LNCAP (cell line): Measurements from ENCODE around the gene SLC35E1.

Experiments
- CTCF ChIP-seq: fragments of 450-650 bp; IDR thresholded peaks from 2 replicates; pipeline ENCODE4 v1.5.1; 2017; ENCODE audit warnings: mild to moderate bottlenecking

Gene SLC35E1

DNA sequence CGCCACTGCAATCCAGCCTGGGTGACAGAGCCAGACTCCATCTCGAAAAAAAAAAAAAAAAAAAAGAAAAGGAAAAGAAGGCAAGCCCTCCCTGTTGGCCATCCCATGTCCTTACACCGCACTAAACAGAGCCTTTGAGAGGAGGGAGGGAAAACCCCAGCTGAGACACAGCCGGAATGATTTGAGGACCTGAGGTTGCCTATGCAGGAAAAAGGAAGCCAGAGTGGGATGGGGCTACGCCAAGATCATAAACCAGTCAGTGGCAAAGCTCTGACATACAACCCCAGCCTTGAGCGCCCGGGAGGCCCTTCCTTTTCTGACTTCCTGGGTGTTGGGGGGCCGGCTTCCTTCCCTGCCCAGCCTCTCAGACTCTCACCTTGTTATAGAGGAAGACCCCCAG, 17.4 kb downstream of the SLC35E1 start:
- TF ChIP-seq CTCF, result no peak

DNA sequence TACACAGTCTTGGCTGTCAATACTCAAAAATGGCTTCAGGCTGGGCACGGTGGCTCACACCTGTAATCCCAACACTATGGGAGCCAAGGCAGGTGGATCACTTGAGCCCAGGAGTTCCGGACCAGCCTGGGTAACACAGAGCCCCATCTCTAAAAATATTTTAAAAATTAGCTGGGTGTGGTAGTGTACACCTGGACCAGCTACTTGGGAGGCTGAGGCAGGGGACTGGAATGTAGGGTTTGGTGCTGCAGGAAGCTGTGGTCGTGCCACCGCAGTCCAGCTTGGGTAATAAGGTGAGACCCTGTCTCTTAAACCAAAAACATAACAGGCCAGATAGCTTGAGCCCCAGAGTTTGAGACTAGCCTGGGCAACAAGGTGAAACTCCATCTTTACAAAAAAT, 23.3 kb downstream of the SLC35E1 start:
- TF ChIP-seq CTCF, result no peak

GRCh38 chr19:16544473-16545231, 27.6 kb downstream of the SLC35E1 start:
- no peak for TF ChIP-seq CTCF

GRCh38 chr19:16542910-16543472, 29.2 kb downstream of the SLC35E1 start:
- no peak for TF ChIP-seq CTCF

DNA sequence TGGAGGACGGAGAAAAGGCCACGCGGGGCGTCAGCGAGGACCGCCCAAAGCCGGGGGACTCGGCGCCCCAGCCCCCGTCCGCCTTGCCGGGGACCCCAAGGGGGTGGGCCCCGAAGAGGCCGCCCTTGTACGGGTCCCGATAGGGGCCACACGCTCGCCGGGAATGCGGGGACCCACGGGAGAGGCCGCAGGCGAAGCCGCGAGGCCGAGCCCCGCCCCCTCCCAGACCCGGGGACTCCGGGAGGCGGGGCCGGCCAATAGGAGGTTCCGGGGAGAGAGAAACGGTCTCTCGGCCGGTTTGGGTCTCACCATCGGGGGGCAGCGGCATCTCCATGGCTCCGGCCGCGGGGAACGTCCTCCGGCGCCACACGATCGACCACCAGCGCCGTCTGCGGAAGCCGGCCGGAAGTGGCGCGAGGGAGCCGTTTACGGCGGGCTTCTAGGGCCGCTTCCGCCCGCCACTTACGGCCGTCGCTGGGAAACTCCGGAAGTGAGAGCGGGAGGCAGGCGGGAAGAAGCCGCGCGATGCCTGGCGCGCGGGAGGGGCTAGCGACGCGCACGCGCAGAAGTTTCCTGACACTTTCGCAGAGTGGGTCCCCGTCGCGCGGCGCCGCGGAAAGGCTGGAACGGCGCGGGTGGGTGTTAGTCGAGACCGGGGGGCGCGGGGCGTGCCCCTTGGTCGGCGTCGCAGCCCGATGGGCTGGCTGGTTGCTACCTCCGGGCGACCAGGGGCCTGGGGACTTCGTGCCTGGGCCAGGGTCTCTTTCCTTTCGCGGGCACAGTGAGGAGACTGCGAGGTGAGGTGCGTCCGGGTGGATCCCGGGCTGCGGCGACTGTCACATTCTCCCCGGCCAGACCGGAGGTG, 29.9 kb downstream of the SLC35E1 start, which contains the start of gene CHERP:
TSS of gene CHERP (minus strand) at position 393 of the 865 bp plus-strand sequence. CDS start at position 334, 59 bp downstream.
- no peak for TF ChIP-seq CTCF

- TF ChIP-seq CTCF, result no peak
Measured at GRCh38 chr19:16541526-16542044, 30.6 kb downstream of the SLC35E1 start.

DNA sequence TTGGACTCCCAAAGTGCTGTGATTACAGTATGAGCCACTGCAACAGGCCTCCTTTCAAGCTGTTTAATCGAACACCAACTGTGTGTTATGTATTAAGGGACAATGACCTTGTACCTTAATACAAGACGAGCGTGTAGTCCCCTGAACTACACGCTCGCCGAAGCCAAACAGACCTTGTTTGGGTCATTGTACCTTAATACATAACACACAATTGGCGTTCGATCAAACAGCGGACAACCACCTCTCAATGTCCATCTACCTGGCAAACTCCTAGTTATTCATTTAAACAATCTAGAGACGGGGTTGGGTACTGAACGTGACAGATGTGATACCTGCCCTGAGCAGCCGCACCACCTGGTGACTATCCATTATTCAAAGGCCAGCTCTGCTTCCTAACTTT, 31.3 kb downstream of the SLC35E1 start:
- no peak for TF ChIP-seq CTCF
